HAP-1 (cell line): ENCODE measurements around the gene SLIT2.
A peak's percentile ranks its signal among the peaks of the same experiment; 100 is the strongest.

Source experiments
- DNase-seq, 2 experiments: peaks; one replicate each; pipeline ENCODE4 v3.0.0-alpha.2; 2016 to 2020; ENCODE audit warnings: low spot score in 2 of 2
- H3K27me3 ChIP-seq: fragments of 250-450 bp; sonication (Bioruptor Pico); 2 replicates; pipeline ENCODE4 v1.5.1; 2020; ENCODE audit warnings: low read depth, mild to moderate bottlenecking, moderate library complexity
- H3K36me3 ChIP-seq: fragments of 250-450 bp; sonication (Bioruptor Pico); replicated peaks from 2 replicates; pipeline ENCODE4 v1.5.1; 2020; ENCODE audit warnings: mild to moderate bottlenecking
- H3K4me1 ChIP-seq: fragments of 250-450 bp; sonication (Bioruptor Pico); 2 replicates; pipeline ENCODE4 v1.5.1; 2020; ENCODE audit warnings: mild to moderate bottlenecking
- H3K4me3 ChIP-seq: fragments of 250-450 bp; sonication (Bioruptor Pico); 2 replicates; pipeline ENCODE4 v1.5.1; 2020; ENCODE audit warnings: mild to moderate bottlenecking, moderate library complexity
- H3K9me3 ChIP-seq: fragments of 250-450 bp; sonication (Bioruptor Pico); 2 replicates; pipeline ENCODE4 v1.5.1; 2020; ENCODE audit warnings: mild to moderate bottlenecking, moderate library complexity
- in situ Hi-C: fragments of 300-500 bp; cut with MboI; formaldehyde crosslinking; loops from 3 replicates; pipeline ENCODE4 v1.14.3; 2020; ENCODE audit warnings: low sequenced_read_pairs, inconsistent platforms, mixed read lengths

The SLIT2 gene

GRCh38 chr4:20297783-20298182 lies 46.1 kb downstream of the SLIT2 start:
- H3K9me3 ChIP-seq = no peaks in the 10 kb centered on the region
- H3K4me1 ChIP-seq = no peaks in the 10 kb centered on the region
- in situ Hi-C loops = no loop called here
- no peaks in the 10 kb centered on the region for H3K36me3 ChIP-seq
- no peak overlapping the region for H3K4me3 ChIP-seq
- no peaks in the 10 kb centered on the region for H3K27me3 ChIP-seq
- DNase-seq = no peak

GRCh38 chr4:20298455-20298854 lies 46.8 kb downstream of the SLIT2 start:
- Histone ChIP-seq H3K4me1 (no peaks in the 10 kb centered on the region), H3K36me3 (no peaks in the 10 kb centered on the region), H3K9me3 (no peaks in the 10 kb centered on the region), H3K27me3 (no peaks in the 10 kb centered on the region), H3K4me3 (no peak overlapping the region)
- DNase-seq = no peak
- in situ Hi-C loops = no loop called here

GRCh38 chr4:20298986-20299385 lies 47.3 kb downstream of the SLIT2 start:
- H3K9me3 ChIP-seq = no peaks in the 10 kb centered on the region
- H3K4me1 ChIP-seq = no peaks in the 10 kb centered on the region
- H3K27me3 ChIP-seq = no peaks in the 10 kb centered on the region
- no peaks in the 10 kb centered on the region for H3K36me3 ChIP-seq
- DNase-seq = no peak
- in situ Hi-C loops = no loop called here
- H3K4me3 ChIP-seq = no peak overlapping the region

GRCh38 chr4:20299515-20299914 lies 47.8 kb downstream of the SLIT2 start:
- H3K36me3 ChIP-seq = no peaks in the 10 kb centered on the region
- no peaks in the 10 kb centered on the region for H3K9me3 ChIP-seq
- in situ Hi-C loops = no loop called here
- H3K4me1 ChIP-seq = no peaks in the 10 kb centered on the region
- peak; percentile 49 to 53 for DNase-seq
- no peaks in the 10 kb centered on the region for H3K27me3 ChIP-seq
- no peak overlapping the region for H3K4me3 ChIP-seq

- Histone ChIP-seq H3K9me3 (no peaks in the 10 kb centered on the region), H3K4me1 (no peaks in the 10 kb centered on the region), H3K36me3 (no peaks in the 10 kb centered on the region), H3K27me3 (no peaks in the 10 kb centered on the region), H3K4me3 (no peak overlapping the region)
- in situ Hi-C loops = loop anchor here (10.0 to 25.0 kb wide), 2 partner anchors 124 to 386 kb away; no protein-coding TSS in a partner anchor
- no peak for DNase-seq
Observed at GRCh38 chr4:20301161-20301560, 49.5 kb downstream of the SLIT2 start.
